Endodermal cell (in vitro differentiated cells): ENCODE data around the gene ZNF81. TPM values are rescaled to one million over a fixed set of nuclear protein-coding genes. Genes with fewer than 3 reads are reported as not detected.
"Not testable (repeated sequence)": the region's sequence is repeated elsewhere in the genome, so short reads cannot be mapped to it uniquely, and the experiment has no call there.

Experiments
- DNase-seq: peaks from one replicate; pipeline ENCODE4 v3.0.0-alpha.2; 2017
- H3K27ac ChIP-seq: 2 replicates; pipeline ENCODE4 v1.5.1; 2013; ENCODE audit warnings: mild to moderate bottlenecking, low read depth, low read length, moderate library complexity
- H3K27me3 ChIP-seq: 2 replicates; pipeline ENCODE4 v1.6.1; 2013; ENCODE audit warnings: mild to moderate bottlenecking, low read length, moderate library complexity; ENCODE audit not compliant: insufficient read depth, control insufficient read depth, poor library complexity, severe bottlenecking
- H3K36me3 ChIP-seq: 2 replicates; pipeline ENCODE4 v1.7.0; 2013; ENCODE audit warnings: mild to moderate bottlenecking, low read length, moderate library complexity; ENCODE audit not compliant: control insufficient read depth, insufficient read depth
- H3K4me1 ChIP-seq: one replicate; pipeline ENCODE4 v1.7.0; 2013; ENCODE audit warnings: low read length; ENCODE audit not compliant: control insufficient read depth, insufficient read depth
- H3K4me3 ChIP-seq: 2 replicates; pipeline ENCODE4 v1.5.1; 2013; ENCODE audit warnings: mild to moderate bottlenecking, low read length, moderate library complexity
- H3K9ac ChIP-seq: 2 replicates; pipeline ENCODE4 v1.6.1; 2013; ENCODE audit warnings: mild to moderate bottlenecking, low read length, moderate library complexity; ENCODE audit not compliant: poor library complexity, severe bottlenecking; ENCODE audit errors: extremely low read depth
- H3K9me3 ChIP-seq: 2 replicates; pipeline ENCODE4 v1.6.1; 2013; ENCODE audit warnings: mild to moderate bottlenecking, low read length, moderate library complexity; ENCODE audit not compliant: control insufficient read depth
- H3K27ac Mint-ChIP-seq: 2 replicates; pipeline ENCODE4 v1.8.0; 2020; ENCODE audit warnings: mixed read lengths
- H3K27me3 Mint-ChIP-seq: 2 replicates; pipeline ENCODE4 v1.8.0; 2021; ENCODE audit warnings: mild to moderate bottlenecking, mixed read lengths; ENCODE audit not compliant: insufficient read depth
- H3K36me3 Mint-ChIP-seq: 2 replicates; pipeline ENCODE4 v1.8.0; 2020; ENCODE audit warnings: low read depth, mixed read lengths
- H3K4me1 Mint-ChIP-seq: 2 replicates; pipeline ENCODE4 v1.8.0; 2020; ENCODE audit warnings: mixed read lengths
- H3K4me3 Mint-ChIP-seq: 2 replicates; pipeline ENCODE4 v1.8.0; 2020; ENCODE audit warnings: mild to moderate bottlenecking, moderate library complexity, mixed read lengths
- H3K9me3 Mint-ChIP-seq: 2 replicates; pipeline ENCODE4 v1.8.0; 2020; ENCODE audit warnings: mild to moderate bottlenecking, mixed read lengths
- CTCF ChIP-seq: fragments of 200-600 bp; sonication (generic); conservative IDR thresholded peaks from 2 replicates; pipeline ENCODE4 v1.5.0; 2021; ENCODE audit warnings: antibody characterized with exemption, mild to moderate bottlenecking
- WGBS, 2 experiments: methylation state at CpG; one replicate each; pipeline versions ENCODE4 v1.1.5 to v1.1.7; 2013; ENCODE audit warnings: missing lambda C conversion rate in 2 of 2, mixed read lengths in 1 of 2; ENCODE audit not compliant: insufficient coverage in 1 of 2, insufficient read length in 1 of 2; 5-methylcytosine and 5-hydroxymethylcytosine counted together
- total RNA-seq, 2 donors: library from RNA; stranded (reverse); fragmentation: NEBNext Ultra II Directional in 1 of 2; extraction: Animal tissue kit (Norgen Biotek cat#: 25700) in 1 of 2; gene quantifications; 2 replicates in 1 of 2; 3 replicates in 1 of 2; pipeline ENCODE4 v1.2.1, GENCODE V29; 2021

The ZNF81 gene
- total RNA-seq, 2 donors from 2014 or later: 9.8 to 12.6 TPM

- no CpG with 5 or more reads among the region's 1 CpG for WGBS, 2 experiments
- H3K9me3 ChIP-seq: peaks cover 39% of the 10 kb centered on the region
- no peaks in the 10 kb centered on the region for H3K27me3 ChIP-seq
- no peak overlapping the region for H3K4me3 ChIP-seq
- H3K36me3 ChIP-seq: peaks cover 26% of the 10 kb centered on the region
- Mint-ChIP-seq H3K27ac (no peak overlapping the region), H3K4me3 (no peak overlapping the region), H3K9me3 (peaks cover 81% of the 10 kb centered on the region), H3K4me1 (no peaks in the 10 kb centered on the region), H3K27me3 (no peaks in the 10 kb centered on the region), H3K36me3 (peaks cover 40% of the 10 kb centered on the region)
- H3K27ac ChIP-seq: no peak overlapping the region
- TF ChIP-seq CTCF: no peak
- H3K9ac ChIP-seq: no peak overlapping the region
- no peak for DNase-seq
- H3K4me1 ChIP-seq: no peaks in the 10 kb centered on the region
Measured at GRCh38 chrX:47918274-47918673, 81.6 kb downstream of the ZNF81 start.

GRCh38 chrX:47927212-47927611 is 90.5 kb downstream of the ZNF81 start:
- Mint-ChIP-seq H3K36me3 (no peaks in the 10 kb centered on the region), H3K9me3 (peaks cover 49% of the 10 kb centered on the region), H3K4me3 (no peak overlapping the region), H3K27ac (no peak overlapping the region), H3K4me1 (no peaks in the 10 kb centered on the region), H3K27me3 (no peaks in the 10 kb centered on the region)
- H3K4me3 ChIP-seq: no peak overlapping the region
- no CpG with 5 or more reads among the region's 2 CpGs for WGBS, 2 experiments
- H3K9me3 ChIP-seq: no peaks in the 10 kb centered on the region
- H3K4me1 ChIP-seq: no peaks in the 10 kb centered on the region
- H3K36me3 ChIP-seq: no peaks in the 10 kb centered on the region
- no peak overlapping the region for H3K27ac ChIP-seq
- H3K27me3 ChIP-seq: no peaks in the 10 kb centered on the region
- no peak for TF ChIP-seq CTCF
- DNase-seq: no peak
- H3K9ac ChIP-seq: no peak overlapping the region

- WGBS, 2 experiments: 83% methylated on average over 2 of the region's 3 CpGs; no CpG with 5 or more reads in 1 of the 2 experiments
- H3K36me3 ChIP-seq, DNase-seq, H3K9me3 ChIP-seq, H3K9ac ChIP-seq, H3K4me1 ChIP-seq, H3K4me3 ChIP-seq, H3K27me3 Mint-ChIP-seq, H3K4me3 Mint-ChIP-seq, H3K27me3 ChIP-seq, H3K36me3 Mint-ChIP-seq, H3K4me1 Mint-ChIP-seq, H3K27ac Mint-ChIP-seq, H3K27ac ChIP-seq: not testable (repeated sequence)
- H3K9me3 Mint-ChIP-seq: peaks cover 40% of the 10 kb centered on the region
Measured at GRCh38 chrX:47931970-47932369, 95.3 kb downstream of the ZNF81 start.

- no peak for TF ChIP-seq CTCF
- H3K36me3 Mint-ChIP-seq: no peaks in the 10 kb centered on the region
- no peaks in the 10 kb centered on the region for H3K27me3 Mint-ChIP-seq
- Histone ChIP-seq H3K9ac (no peak overlapping the region), H3K4me3 (no peak overlapping the region), H3K4me1 (no peaks in the 10 kb centered on the region), H3K9me3 (peaks cover 6% of the 10 kb centered on the region), H3K27me3 (no peaks in the 10 kb centered on the region), H3K27ac (no peak overlapping the region), H3K36me3 (no peaks in the 10 kb centered on the region)
- H3K9me3 Mint-ChIP-seq: peaks cover 49% of the 10 kb centered on the region
- no peak for DNase-seq
- 93% methylated on average over 5 of the region's 5 CpGs; no CpG with 5 or more reads in 1 of the 2 experiments for WGBS, 2 experiments
- H3K4me1 Mint-ChIP-seq: peaks cover 9% of the 10 kb centered on the region
- no peak overlapping the region for H3K27ac Mint-ChIP-seq
- no peak overlapping the region for H3K4me3 Mint-ChIP-seq
Measured at GRCh38 chrX:47933946-47934345, 97.2 kb downstream of the ZNF81 start.
